Endodermal cell (in vitro differentiated cells): ENCODE data around the gene DMAC2L. TPM values are rescaled to one million over a fixed set of nuclear protein-coding genes. Genes with fewer than 3 reads are reported as not detected.

Source experiments
- DNase-seq: peaks from one replicate; pipeline ENCODE4 v3.0.0-alpha.2; 2017
- H3K27ac ChIP-seq: 2 replicates; pipeline ENCODE4 v1.5.1; 2013; ENCODE audit warnings: mild to moderate bottlenecking, low read depth, low read length, moderate library complexity
- H3K27me3 ChIP-seq: 2 replicates; pipeline ENCODE4 v1.6.1; 2013; ENCODE audit warnings: mild to moderate bottlenecking, low read length, moderate library complexity; ENCODE audit not compliant: insufficient read depth, control insufficient read depth, poor library complexity, severe bottlenecking
- H3K36me3 ChIP-seq: 2 replicates; pipeline ENCODE4 v1.7.0; 2013; ENCODE audit warnings: mild to moderate bottlenecking, low read length, moderate library complexity; ENCODE audit not compliant: control insufficient read depth, insufficient read depth
- H3K4me1 ChIP-seq: one replicate; pipeline ENCODE4 v1.7.0; 2013; ENCODE audit warnings: low read length; ENCODE audit not compliant: control insufficient read depth, insufficient read depth
- H3K4me3 ChIP-seq: 2 replicates; pipeline ENCODE4 v1.5.1; 2013; ENCODE audit warnings: mild to moderate bottlenecking, low read length, moderate library complexity
- H3K9ac ChIP-seq: 2 replicates; pipeline ENCODE4 v1.6.1; 2013; ENCODE audit warnings: mild to moderate bottlenecking, low read length, moderate library complexity; ENCODE audit not compliant: poor library complexity, severe bottlenecking; ENCODE audit errors: extremely low read depth
- H3K9me3 ChIP-seq: 2 replicates; pipeline ENCODE4 v1.6.1; 2013; ENCODE audit warnings: mild to moderate bottlenecking, low read length, moderate library complexity; ENCODE audit not compliant: control insufficient read depth
- H3K27ac Mint-ChIP-seq: 2 replicates; pipeline ENCODE4 v1.8.0; 2020; ENCODE audit warnings: mixed read lengths
- H3K27me3 Mint-ChIP-seq: 2 replicates; pipeline ENCODE4 v1.8.0; 2021; ENCODE audit warnings: mild to moderate bottlenecking, mixed read lengths; ENCODE audit not compliant: insufficient read depth
- H3K36me3 Mint-ChIP-seq: 2 replicates; pipeline ENCODE4 v1.8.0; 2020; ENCODE audit warnings: low read depth, mixed read lengths
- H3K4me1 Mint-ChIP-seq: 2 replicates; pipeline ENCODE4 v1.8.0; 2020; ENCODE audit warnings: mixed read lengths
- H3K4me3 Mint-ChIP-seq: 2 replicates; pipeline ENCODE4 v1.8.0; 2020; ENCODE audit warnings: mild to moderate bottlenecking, moderate library complexity, mixed read lengths
- H3K9me3 Mint-ChIP-seq: 2 replicates; pipeline ENCODE4 v1.8.0; 2020; ENCODE audit warnings: mild to moderate bottlenecking, mixed read lengths
- WGBS, 2 experiments: methylation state at CpG; one replicate each; pipeline versions ENCODE4 v1.1.5 to v1.1.7; 2013; ENCODE audit warnings: missing lambda C conversion rate in 2 of 2, mixed read lengths in 1 of 2; ENCODE audit not compliant: insufficient coverage in 1 of 2, insufficient read length in 1 of 2; 5-methylcytosine and 5-hydroxymethylcytosine counted together
- total RNA-seq, 2 donors: library from RNA; stranded (reverse); fragmentation: NEBNext Ultra II Directional in 1 of 2; extraction: Animal tissue kit (Norgen Biotek cat#: 25700) in 1 of 2; gene quantifications; 2 replicates in 1 of 2; 3 replicates in 1 of 2; pipeline ENCODE4 v1.2.1, GENCODE V29; 2021
- TF ChIP-seq, protein P1 (sequence below): fragments of 200-600 bp; sonication (generic); conservative IDR thresholded peaks from 2 replicates; pipeline ENCODE4 v1.5.0; 2021; ENCODE audit warnings: antibody characterized with exemption, mild to moderate bottlenecking

The DMAC2L gene
- total RNA-seq, 2 donors from 2014 or later, result 15.3 to 16.6 TPM

DNA sequence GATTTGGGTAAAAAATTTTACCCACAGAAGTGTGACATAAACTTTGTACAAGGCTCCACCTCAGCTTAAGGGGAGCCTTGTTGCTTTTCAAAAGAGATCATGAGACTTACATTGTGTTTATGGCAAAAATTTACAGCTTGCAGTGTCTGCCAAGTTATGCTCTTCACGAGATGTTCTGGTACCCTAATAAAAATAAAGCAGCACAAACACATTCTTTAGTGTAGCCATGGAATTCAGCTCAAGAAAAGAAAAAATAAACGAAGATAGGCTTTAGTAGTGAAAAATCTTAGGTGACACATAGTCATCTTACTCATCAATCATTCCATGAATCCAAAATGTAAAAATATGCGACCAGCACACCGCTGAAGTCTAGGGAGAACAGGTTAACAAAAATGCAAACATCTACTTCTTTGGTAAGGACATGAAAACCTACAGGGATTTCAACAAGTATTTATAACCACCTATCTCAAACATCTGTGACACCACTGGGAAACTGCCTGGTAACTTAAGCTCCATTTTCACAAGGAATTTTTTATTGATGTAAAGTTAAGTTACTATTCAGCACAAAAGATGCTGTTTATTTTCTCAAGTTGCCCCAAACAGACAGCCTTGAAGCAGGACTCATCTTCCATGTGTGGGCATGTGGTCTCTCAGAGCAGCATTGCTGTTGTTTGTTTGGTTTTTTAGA lies 32.9 kb downstream of the DMAC2L start:
- DNase-seq, result no peak
- Histone ChIP-seq H3K9me3 (no peaks in the 10 kb centered on the region), H3K27ac (no peak overlapping the region), H3K36me3 (no peaks in the 10 kb centered on the region), H3K27me3 (no peaks in the 10 kb centered on the region), H3K9ac (no peak overlapping the region), H3K4me1 (no peaks in the 10 kb centered on the region), H3K4me3 (no peak overlapping the region)
- Mint-ChIP-seq H3K9me3 (no peaks in the 10 kb centered on the region), H3K36me3 (no peaks in the 10 kb centered on the region), H3K4me1 (peaks cover 20% of the 10 kb centered on the region), H3K4me3 (no peak overlapping the region), H3K27ac (no peak overlapping the region), H3K27me3 (no peaks in the 10 kb centered on the region)
- 87 to 100% methylated on average over 3 of the region's 4 CpGs for WGBS, 2 experiments
- TF ChIP-seq, protein P1, sequence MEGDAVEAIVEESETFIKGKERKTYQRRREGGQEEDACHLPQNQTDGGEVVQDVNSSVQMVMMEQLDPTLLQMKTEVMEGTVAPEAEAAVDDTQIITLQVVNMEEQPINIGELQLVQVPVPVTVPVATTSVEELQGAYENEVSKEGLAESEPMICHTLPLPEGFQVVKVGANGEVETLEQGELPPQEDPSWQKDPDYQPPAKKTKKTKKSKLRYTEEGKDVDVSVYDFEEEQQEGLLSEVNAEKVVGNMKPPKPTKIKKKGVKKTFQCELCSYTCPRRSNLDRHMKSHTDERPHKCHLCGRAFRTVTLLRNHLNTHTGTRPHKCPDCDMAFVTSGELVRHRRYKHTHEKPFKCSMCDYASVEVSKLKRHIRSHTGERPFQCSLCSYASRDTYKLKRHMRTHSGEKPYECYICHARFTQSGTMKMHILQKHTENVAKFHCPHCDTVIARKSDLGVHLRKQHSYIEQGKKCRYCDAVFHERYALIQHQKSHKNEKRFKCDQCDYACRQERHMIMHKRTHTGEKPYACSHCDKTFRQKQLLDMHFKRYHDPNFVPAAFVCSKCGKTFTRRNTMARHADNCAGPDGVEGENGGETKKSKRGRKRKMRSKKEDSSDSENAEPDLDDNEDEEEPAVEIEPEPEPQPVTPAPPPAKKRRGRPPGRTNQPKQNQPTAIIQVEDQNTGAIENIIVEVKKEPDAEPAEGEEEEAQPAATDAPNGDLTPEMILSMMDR, result no peak

DNA sequence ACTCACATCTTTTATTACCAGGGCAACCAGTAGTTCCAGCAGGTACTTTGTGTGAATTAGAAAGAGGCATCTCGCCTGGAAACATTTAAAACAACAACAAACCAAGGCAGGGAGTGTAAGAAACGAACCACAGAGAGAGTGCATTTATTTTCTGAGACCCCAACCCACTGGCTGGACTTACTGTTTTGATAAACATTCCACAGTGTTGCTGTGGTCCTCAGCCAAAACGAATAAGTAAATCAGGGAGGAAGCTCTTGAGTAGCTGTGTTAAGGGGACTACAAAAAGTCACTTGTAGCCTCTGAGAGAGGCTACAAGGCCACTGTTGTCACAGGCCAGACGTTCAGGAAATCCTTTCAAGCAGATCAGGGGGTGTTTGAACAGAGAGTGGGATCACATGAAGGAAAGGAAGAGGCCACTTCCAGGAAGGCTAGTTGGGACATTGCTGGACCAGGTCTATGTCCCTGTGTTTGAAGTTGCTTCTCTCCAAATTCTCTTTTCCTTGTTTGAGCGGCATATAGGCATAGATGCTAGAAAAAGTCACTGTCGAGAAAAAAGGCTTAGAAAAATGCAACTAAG lies 33.8 kb downstream of the DMAC2L start:
- no peak overlapping the region for H3K4me3 ChIP-seq
- no peaks in the 10 kb centered on the region for H3K4me1 ChIP-seq
- no peak overlapping the region for H3K27ac Mint-ChIP-seq
- no peak overlapping the region for H3K4me3 Mint-ChIP-seq
- no peaks in the 10 kb centered on the region for H3K9me3 Mint-ChIP-seq
- H3K27me3 ChIP-seq, result no peaks in the 10 kb centered on the region
- TF ChIP-seq, protein P1, result no peak
- H3K9me3 ChIP-seq, result no peaks in the 10 kb centered on the region
- no peak overlapping the region for H3K9ac ChIP-seq
- H3K27ac ChIP-seq, result no peak overlapping the region
- H3K4me1 Mint-ChIP-seq, result peaks cover 16% of the 10 kb centered on the region
- H3K36me3 ChIP-seq, result no peaks in the 10 kb centered on the region
- H3K36me3 Mint-ChIP-seq, result no peaks in the 10 kb centered on the region
- 78 to 81% methylated on average over 3 to 6 of the region's 6 CpGs for WGBS, 2 experiments
- DNase-seq, result no peak
- H3K27me3 Mint-ChIP-seq, result no peaks in the 10 kb centered on the region

DNA sequence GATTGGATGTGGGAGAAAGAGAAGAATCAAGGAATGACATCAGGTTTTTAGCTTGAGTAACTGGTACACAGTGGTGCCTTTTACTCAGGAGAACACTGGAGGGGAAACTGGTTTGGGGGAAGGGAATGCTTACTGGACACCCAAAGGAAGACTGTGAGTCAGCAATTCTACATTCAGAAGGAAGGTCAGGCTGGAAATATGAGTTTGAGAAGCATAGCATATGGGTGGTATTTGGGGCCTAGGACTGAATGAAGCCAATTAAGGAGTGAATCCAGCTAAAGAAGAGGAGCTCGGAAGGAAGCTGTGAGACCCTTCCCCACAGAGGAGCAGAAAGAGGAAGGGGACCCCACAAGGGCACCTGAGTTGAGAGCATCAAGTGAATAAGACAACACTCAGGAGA lies 35.4 kb downstream of the DMAC2L start:
- Histone ChIP-seq H3K9me3 (no peaks in the 10 kb centered on the region), H3K27me3 (no peaks in the 10 kb centered on the region), H3K27ac (no peak overlapping the region), H3K4me3 (no peak overlapping the region), H3K36me3 (no peaks in the 10 kb centered on the region), H3K9ac (no peak overlapping the region), H3K4me1 (no peaks in the 10 kb centered on the region)
- no peaks in the 10 kb centered on the region for H3K9me3 Mint-ChIP-seq
- TF ChIP-seq, protein P1, result no peak
- H3K4me1 Mint-ChIP-seq, result peaks cover 12% of the 10 kb centered on the region
- no peaks in the 10 kb centered on the region for H3K36me3 Mint-ChIP-seq
- DNase-seq, result no peak
- 26 to 63% methylated on average over 1 of the region's 1 CpG for WGBS, 2 experiments
- H3K27me3 Mint-ChIP-seq, result no peaks in the 10 kb centered on the region
- H3K27ac Mint-ChIP-seq, result peak overlapping the region; percentile 2
- no peak overlapping the region for H3K4me3 Mint-ChIP-seq
